ENCODE measurements around the gene LRP1-AS. TPM values are rescaled to one million over a fixed set of nuclear protein-coding genes. Genes with fewer than 3 reads are reported as not detected.

LRP1-AS gene
- total and polyA plus RNA-seq, 10 of the 15 experiments (the other 5 are each of a cell fraction or from before 2014, with no cell fraction given) = not detected

DNA sequence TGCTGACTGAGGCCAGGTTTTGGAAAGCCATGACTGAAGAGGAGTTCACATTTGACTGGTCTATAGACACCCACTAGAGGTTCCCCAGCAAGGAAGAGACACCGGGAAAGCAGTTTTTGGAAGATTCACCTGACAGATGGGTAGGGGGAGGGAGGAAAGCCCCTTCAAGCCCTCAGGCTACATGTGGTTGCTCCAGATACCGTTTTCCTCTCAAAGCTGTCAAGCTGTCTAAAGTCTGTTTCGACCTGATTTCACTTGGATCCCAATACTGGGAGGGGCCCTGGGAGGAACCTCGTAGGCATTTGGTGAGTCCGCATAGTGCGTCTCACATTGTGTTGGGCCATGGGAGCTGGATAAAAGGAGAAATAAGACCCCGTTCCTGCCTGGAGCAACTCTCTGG, 20.9 kb downstream of the LRP1-AS start:
- Histone ChIP-seq H3K27ac (ENCODE audit: control insufficient read depth, insufficient read depth) (no peak overlapping the region), H3K4me3 (no peak overlapping the region), H3K9me3 (replicated peaks; ENCODE audit: control insufficient read depth, insufficient read depth, low read length) (peaks cover 7% of the 10 kb centered on the region), H3K27me3 (replicated peaks in 1 of 2; ENCODE audit: control insufficient read depth in 2 of 2, insufficient read depth in 2 of 2, low read length in 1 of 2) (peaks cover 2 to 5% of the 10 kb centered on the region in 2 experiments), H3K4me1 (ENCODE audit: control insufficient read depth, insufficient read depth, low read length) (peaks cover 9% of the 10 kb centered on the region; the same call in 1 of the 2 replicates), H3K4me2 (ENCODE audit: control insufficient read depth, insufficient read depth) (no peak overlapping the region), H3K79me2 (ENCODE audit: control insufficient read depth, insufficient read depth, low read length) (no peaks in the 10 kb centered on the region), H4K20me1 (ENCODE audit: control insufficient read depth, insufficient read depth) (no peaks in the 10 kb centered on the region), H2AFZ (ENCODE audit: control insufficient read depth, low read depth, low read length) (no peak overlapping the region), H3K9ac (ENCODE audit: control insufficient read depth, insufficient read depth, low read length) (no peak overlapping the region), H3K36me3 (ENCODE audit: control insufficient read depth in 2 of 2, insufficient read depth in 2 of 2, low read length in 1 of 2) (no peaks in the 10 kb centered on the region)
- intact Hi-C loops (cut with micrococcal nuclease; ENCODE audit: unreplicated experiment) = no loop called here
- no peak for FAIRE-seq
- no peak for ATAC-seq
- POLR2A ChIA-PET = no interaction called here
- TF ChIP-seq MEF2A (IDR thresholded peaks at IDR 0.05; ENCODE audit: insufficient read depth, low read depth, low read length) (no peak), HDAC6 (IDR thresholded peaks at IDR 0.05; ENCODE audit: unreplicated experiment) (no peak), RELA (IDR thresholded peaks at IDR 0.05; ENCODE audit: borderline replicate concordance, partially characterized antibody) (no peak)
- TF ChIP-seq, protein P1, sequence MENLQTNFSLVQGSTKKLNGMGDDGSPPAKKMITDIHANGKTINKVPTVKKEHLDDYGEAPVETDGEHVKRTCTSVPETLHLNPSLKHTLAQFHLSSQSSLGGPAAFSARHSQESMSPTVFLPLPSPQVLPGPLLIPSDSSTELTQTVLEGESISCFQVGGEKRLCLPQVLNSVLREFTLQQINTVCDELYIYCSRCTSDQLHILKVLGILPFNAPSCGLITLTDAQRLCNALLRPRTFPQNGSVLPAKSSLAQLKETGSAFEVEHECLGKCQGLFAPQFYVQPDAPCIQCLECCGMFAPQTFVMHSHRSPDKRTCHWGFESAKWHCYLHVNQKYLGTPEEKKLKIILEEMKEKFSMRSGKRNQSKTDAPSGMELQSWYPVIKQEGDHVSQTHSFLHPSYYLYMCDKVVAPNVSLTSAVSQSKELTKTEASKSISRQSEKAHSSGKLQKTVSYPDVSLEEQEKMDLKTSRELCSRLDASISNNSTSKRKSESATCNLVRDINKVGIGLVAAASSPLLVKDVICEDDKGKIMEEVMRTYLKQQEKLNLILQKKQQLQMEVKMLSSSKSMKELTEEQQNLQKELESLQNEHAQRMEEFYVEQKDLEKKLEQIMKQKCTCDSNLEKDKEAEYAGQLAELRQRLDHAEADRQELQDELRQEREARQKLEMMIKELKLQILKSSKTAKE (IDR thresholded peaks at IDR 0.05; ENCODE audit: low read depth, poor library complexity, severe bottlenecking) = no peak
- TF ChIP-seq, protein P2, sequence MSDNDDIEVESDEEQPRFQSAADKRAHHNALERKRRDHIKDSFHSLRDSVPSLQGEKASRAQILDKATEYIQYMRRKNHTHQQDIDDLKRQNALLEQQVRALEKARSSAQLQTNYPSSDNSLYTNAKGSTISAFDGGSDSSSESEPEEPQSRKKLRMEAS (IDR thresholded peaks at IDR 0.05; ENCODE audit: low read depth, low read length) = no peak
- CTCF ChIA-PET = interaction anchor here (1.1 to 9.3 kb wide), 8 partner anchors 10 to 116 kb away, joined by 3 to 159 read pairs (median 6); partner anchors contain the start of gene STAT6
- RAD21 ChIA-PET (ENCODE audit: unreplicated experiment) = interaction anchor here (0.6 to 1.4 kb wide), 3 partner anchors 56 to 103 kb away, joined by 3 to 4 read pairs (median 4); partner anchors contain the start of gene SHMT2
- no TSS peak for BruUV-seq (replicated peaks)
- WGBS (ENCODE audit: insufficient coverage, insufficient replicate concordance, low lambda C conversion rate, missing lambda C conversion rate) = 53% methylated on average over 7 of the region's 7 CpGs
- SMC1A ChIA-PET (ENCODE audit: uncharacterized antibody, unreplicated experiment) = interaction anchor here (0.7 to 5.2 kb wide), 5 partner anchors 15 to 58 kb away, joined by 3 to 36 read pairs (median 3); partner anchors contain the start of gene STAT6
- DNase-seq (ENCODE audit: low read depth, low spot score) = no peak
- in situ Hi-C loops (cut with MboI) = no loop called here

Data from GM12878 (cell line).